Measurements from ENCODE around the gene INSR.
"Not testable (repeated sequence)": the region's sequence is repeated elsewhere in the genome, so short reads cannot be mapped to it uniquely, and the experiment has no call there.

Gene INSR

GRCh38 chr19:7188698-7189629 is 105.2 kb downstream of the INSR start:
- DNase-seq, result no peak

DNA sequence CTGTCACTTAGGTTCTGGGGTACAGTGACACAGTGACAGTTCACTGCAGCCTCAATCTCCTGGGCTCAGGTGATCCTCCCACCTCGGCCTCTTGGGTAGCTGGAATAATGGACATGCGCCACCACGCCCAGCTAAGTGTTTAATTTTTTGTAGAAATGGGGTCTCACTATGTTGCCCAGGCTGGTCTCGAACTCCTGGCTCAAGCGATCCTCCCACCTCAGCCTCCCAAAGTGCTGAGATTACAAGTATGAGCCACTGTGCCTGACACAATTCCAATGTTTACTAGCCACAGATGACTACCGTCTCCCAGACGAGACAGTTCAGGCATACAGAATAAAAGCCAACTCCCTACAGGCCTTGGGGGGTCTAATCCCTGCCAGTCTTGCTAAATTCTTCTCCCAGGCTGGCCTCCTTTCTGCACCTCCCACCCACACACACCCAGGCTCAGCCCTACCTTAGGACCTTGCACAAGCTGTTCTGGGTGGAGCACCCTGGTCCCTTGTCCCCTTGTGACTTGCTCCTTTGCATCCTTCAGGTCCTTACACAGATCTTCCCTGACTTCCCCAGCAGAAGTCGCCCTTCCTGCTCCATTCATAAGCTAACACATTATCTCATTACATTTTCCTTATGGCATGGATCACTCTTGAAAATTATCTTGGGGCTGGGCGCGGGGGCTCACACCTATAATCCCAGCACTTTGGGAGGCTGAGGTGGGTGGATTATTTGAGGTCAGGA is 106.4 kb downstream of the INSR start:
- no peak for DNase-seq

DNA sequence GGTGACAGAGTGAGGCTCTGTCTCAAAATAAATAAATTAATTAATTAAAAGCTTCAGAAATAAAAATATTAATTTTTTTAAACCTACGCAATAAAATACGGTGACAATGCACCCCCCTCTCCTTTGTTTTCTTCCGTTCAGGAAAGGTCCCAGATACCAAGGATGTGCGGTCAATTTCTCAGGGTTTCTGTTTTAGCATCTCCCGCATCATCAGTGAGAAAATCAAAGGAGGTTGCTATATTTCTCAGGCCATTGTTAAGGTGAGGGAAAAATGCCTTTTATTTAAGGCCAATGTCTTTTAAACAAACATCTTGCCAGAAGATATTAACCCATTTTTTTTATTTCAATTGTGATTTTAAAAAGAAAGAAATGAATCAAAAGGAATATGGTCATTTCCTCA is 111.7 kb downstream of the INSR start:
- DNase-seq, result no peak

GRCh38 chr19:7179917-7180306 is 114.3 kb downstream of the INSR start:
- DNase-seq, result no peak

- no peak for DNase-seq
Observed at GRCh38 chr19:7177926-7178325, 116.3 kb downstream of the INSR start.

- no peak for DNase-seq
Observed at GRCh38 chr19:7176792-7177191, 117.4 kb downstream of the INSR start.

DNA sequence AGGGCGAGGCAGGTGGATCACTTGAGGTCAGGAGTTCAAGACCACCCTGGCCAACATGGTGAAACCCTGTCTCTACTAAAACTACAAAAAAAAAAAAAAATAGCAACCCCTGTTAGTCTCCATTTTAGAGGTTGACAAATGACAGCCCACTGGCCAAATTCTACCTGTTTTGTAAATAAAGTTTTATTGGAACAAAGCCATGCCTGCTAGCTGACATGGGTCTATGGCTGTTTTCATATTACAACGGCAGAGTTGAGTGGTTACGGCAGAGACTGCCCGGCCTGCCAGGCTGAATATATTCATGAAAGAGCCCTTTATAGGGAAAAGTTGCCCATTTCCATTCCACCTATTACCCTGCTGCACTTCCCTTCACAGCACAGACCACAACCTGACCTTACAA is 121.4 kb downstream of the INSR start:
- DNase-seq, result no peak

DNA sequence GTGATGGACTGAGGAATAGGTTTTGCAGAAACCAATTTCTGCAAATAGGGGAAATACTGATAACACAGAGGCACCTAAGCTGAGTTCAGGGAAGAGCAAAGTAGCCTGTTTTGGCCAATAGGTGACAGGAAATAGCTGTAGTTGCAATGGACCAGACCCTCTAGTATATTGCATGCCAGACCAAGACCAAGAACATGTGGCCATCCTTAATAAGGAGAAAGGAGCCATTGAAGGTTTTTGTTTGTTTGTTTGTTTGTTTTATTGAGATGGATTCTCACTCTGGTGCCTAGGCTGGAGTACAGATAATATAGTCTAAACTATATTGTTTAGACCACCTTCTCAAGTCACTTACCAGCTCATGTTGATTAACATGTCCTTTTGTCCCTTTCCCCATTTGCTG is 123.2 kb downstream of the INSR start:
- DNase-seq, result no peak

DNA sequence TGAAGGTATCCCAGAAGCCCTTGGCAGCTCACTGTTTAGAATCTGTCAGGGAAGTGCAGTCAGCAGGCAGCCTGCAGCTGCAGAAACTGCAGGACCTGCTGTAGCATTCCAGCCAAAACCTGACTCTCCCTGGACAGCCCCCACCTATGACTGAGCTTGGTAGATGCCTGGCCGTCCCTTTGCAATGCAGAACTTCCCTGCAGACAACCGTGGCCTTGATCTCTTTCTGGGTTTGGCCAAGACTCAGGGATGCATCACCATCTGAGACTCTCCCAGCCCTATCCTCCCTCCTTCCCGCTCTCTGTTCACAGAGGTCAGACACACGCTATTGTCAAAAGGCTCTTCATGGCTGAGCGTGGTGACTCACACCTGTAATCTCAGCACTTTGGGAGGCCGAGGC is 125.3 kb downstream of the INSR start:
- DNase-seq, result no peak

GRCh38 chr19:7161292-7161691 is 132.9 kb downstream of the INSR start:
- DNase-seq, result no peak

- DNase-seq, result no peak
Observed at GRCh38 chr19:7159105-7159933, 134.9 kb downstream of the INSR start.

DNA sequence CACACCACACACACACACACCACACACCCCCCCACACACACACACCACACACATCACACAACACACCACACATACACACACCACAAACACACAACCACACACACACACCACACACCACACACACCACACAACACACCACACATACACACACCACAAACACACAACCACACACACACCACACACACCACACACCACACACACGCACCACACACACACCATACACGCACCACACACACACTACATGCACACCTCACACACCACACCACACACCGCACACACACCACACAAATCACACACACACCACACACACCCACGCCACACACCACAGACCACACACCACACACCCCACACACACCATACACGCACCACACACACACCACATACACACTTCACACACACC is 141.2 kb downstream of the INSR start:
- no peak for DNase-seq

DNA sequence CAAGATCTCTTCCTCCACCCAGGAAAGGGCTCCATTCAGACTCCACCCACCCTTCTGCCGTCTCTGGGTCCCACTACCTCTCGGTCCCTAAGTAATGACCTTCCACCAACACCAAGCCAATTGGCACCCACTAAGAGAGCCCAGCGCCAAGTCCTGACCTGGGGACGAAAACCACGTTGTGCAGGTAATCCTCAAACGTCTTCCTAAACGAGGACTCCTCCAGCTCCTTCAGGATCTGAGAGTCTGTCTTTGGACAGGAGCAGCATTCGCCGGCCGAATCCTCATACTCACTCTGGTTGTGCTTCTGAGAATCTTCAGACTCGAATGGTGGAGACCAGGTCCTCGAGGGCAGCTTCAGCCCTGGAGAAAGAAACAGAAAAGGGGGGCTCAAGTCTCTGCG is 141.6 kb downstream of the INSR start:
- DNase-seq, result no peak

GRCh38 chr19:7149956-7150705 is 144.1 kb downstream of the INSR start:
- no peak for DNase-seq

- not testable (repeated sequence) for DNase-seq
Observed at GRCh38 chr19:7147119-7147675, 147.0 kb downstream of the INSR start.

DNA sequence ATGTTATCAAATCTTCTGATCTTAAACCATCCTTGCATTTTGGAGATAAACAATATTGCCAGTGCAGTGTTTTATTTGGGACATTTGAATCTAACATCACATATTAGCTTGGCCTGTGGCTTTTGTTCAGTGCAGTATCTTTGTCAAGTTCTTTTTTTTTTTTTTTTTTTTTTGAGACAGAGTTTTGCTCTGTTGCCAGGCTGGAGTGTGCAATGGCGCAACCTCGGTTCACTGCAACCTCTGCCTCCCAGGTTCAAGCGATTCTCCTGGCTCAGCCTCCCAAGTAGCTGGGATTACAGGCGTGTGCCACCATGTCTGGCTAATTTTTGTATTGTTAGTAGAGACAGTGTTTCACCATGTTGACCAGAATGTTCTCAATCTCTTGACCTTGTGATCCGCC is 148.1 kb downstream of the INSR start:
- not testable (repeated sequence) for DNase-seq

GRCh38 chr19:7145494-7145893 is 148.7 kb downstream of the INSR start:
- no peak for DNase-seq

- no peak for DNase-seq
Observed at GRCh38 chr19:7142771-7143170, 151.4 kb downstream of the INSR start.

DNA sequence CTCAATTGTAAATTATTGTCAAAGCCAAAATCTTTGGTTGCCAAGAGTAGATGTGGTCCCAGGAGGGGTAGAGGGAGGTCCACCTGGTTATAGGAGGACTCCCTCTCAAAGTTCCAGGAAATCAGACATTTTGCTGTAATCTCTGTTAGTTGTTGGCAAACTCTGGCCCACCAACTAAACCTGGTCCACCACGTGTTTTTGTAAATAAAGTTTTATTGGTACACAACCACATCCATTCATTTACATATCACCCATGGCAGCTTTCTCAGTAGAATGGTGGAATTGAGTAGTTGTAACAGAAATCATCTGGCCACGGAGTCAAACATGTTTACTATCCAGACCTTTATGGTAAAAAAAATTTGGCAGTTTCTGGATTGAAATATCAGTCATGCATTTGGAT is 154.1 kb downstream of the INSR start:
- DNase-seq, result no peak

DNA sequence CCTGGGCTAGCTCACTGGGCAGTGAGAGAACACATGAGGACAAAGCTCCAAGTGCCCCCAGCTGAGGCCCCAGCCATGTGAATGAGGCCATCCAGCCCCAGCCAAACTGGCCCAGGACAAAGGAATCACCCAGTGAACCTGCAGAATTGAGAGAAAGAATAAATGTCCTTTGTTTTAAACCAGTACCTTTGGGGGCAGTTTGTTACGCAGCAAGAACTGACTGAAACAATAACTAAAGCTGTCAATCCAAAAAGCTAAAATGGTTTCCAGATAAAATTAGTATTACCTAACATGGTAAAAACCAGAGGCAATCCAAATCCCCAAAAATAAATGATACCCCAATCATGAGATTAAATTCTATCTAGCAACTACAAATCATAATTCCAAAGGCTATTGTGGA is 155.1 kb downstream of the INSR start:
- no peak for DNase-seq

GRCh38 chr19:7138402-7138801 is 155.8 kb downstream of the INSR start:
- no peak for DNase-seq

DNA sequence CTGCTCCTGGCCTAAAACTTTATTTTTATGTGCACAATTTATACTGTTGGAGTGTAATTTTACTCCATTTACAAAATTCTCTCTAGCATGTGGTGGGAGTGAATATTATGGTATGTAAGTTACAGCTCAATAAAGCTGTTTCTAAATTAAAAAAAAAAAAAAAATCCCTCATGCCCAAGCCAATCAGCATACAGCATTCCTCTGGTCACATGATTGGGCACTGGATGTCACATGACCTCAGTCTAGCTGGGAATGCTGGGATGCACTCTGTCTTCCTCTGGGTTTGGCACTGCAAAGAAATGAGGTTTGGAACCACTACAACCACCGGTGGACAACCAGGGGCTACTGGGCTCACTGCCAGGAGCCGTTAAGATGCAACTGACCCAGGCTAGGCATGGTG is 157.1 kb downstream of the INSR start:
- no peak for DNase-seq

All from stimulated activated naive CD4-positive, alpha-beta T cell treated with Interleukin-2 at 50 U/mL for 16 hours (primary cell).